ENCODE measurements around the gene C1orf87.

GRCh38 chr1:59990470-59990869 lies 83.1 kb downstream of the C1orf87 start:
- TF ChIP-seq CTCF (IDR thresholded peaks at IDR 0.05) (no peak), POLR2A (IDR thresholded peaks at IDR 0.05) (no peak)

Measured in adrenal gland (tissue), 5 donors.